A549 treated with AZD2906 at 1 μM for 4 hours (cell line): ENCODE data around the gene NPY4R. TPM values are rescaled to one million over a fixed set of nuclear protein-coding genes. Genes with fewer than 3 reads are reported as not detected.

Experiments used
- total RNA-seq: library from RNA; stranded (reverse); fragments of 200-300 nt; extraction: Qiagen RNA extraction; gene quantifications from 5 replicates; pipeline ENCODE4 v1.2.3, GENCODE V29; 2022

NPY4R gene, protein sequence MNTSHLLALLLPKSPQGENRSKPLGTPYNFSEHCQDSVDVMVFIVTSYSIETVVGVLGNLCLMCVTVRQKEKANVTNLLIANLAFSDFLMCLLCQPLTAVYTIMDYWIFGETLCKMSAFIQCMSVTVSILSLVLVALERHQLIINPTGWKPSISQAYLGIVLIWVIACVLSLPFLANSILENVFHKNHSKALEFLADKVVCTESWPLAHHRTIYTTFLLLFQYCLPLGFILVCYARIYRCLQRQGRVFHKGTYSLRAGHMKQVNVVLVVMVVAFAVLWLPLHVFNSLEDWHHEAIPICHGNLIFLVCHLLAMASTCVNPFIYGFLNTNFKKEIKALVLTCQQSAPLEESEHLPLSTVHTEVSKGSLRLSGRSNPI
- total RNA-seq: 29.3 to 41.5 TPM (median 36.9 TPM) in 5 replicates

DNA sequence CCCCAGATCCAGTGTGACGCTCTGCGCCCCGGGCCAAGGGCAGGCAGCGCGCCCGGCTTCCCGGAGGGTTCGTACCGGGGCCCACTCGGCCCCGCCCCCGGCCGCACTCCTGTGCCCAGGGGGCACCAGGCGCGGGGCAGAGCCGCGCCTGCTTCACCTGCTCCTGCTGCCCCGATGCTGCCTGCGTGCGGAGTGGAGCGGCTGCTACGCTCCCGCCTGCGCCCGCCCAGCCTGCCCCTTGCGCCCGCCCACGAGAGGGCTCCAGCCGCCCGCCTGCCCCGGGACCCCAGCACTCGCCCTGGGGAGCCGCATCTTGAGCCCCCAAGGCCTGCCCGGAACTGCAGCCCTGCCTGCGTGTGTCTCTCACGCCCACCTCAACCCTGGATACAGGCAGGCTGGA lies at the start of gene NPY4R:
Gene NPY4R (minus strand): TSS at position 194 of the 400 bp plus-strand sequence. CDS start 3,323 bp downstream, outside the sequence.

Other genes starting within 250 kb of the NPY4R start
- 0.07 to 0.29 TPM (median 0.17 TPM) in 5 replicates for gene ANTXRL, start 179.0 kb downstream of the NPY4R start, total RNA-seq
- 93.7 to 122 TPM (median 108 TPM) in 5 replicates for gene ANXA8L1, start 90.2 kb downstream of the NPY4R start, total RNA-seq
- 29.8 to 43.1 TPM (median 39.4 TPM) in 5 replicates for gene GPRIN2, start 90.7 kb upstream of the NPY4R start, total RNA-seq
- gene SYT15, start 113.2 kb upstream of the NPY4R start, total RNA-seq: 1.9 to 3.0 TPM (median 2.1 TPM) in 5 replicates